Glutamatergic neuron (in vitro differentiated cells): ENCODE data around the gene IFT81. TPM values are rescaled to one million over a fixed set of nuclear protein-coding genes. Genes with fewer than 3 reads are reported as not detected.

Source experiments
- DNase-seq: peaks from one replicate; pipeline ENCODE4 v3.0.0; 2022
- H3K27ac Mint-ChIP-seq: one replicate; pipeline ENCODE4 v1.8.0; 2020; ENCODE audit warnings: mild to moderate bottlenecking, mixed read lengths, inconsistent platforms; ENCODE audit not compliant: unreplicated experiment
- H3K27me3 Mint-ChIP-seq: one replicate; pipeline ENCODE4 v1.8.0; 2020; ENCODE audit warnings: mild to moderate bottlenecking, moderate library complexity, mixed read lengths, inconsistent platforms; ENCODE audit not compliant: unreplicated experiment
- H3K36me3 Mint-ChIP-seq: one replicate; pipeline ENCODE4 v1.8.0; 2020; ENCODE audit warnings: mild to moderate bottlenecking, mixed read lengths, inconsistent platforms; ENCODE audit not compliant: unreplicated experiment
- H3K4me1 Mint-ChIP-seq: one replicate; pipeline ENCODE4 v1.8.0; 2020; ENCODE audit warnings: mild to moderate bottlenecking, low read depth, mixed read lengths, inconsistent platforms; ENCODE audit not compliant: unreplicated experiment
- H3K4me3 Mint-ChIP-seq: one replicate; pipeline ENCODE4 v1.8.0; 2020; ENCODE audit warnings: mild to moderate bottlenecking, mixed read lengths, inconsistent platforms; ENCODE audit not compliant: unreplicated experiment
- H3K9me3 Mint-ChIP-seq: one replicate; pipeline ENCODE4 v1.8.0; 2020; ENCODE audit warnings: mild to moderate bottlenecking, moderate library complexity, mixed read lengths, inconsistent platforms; ENCODE audit not compliant: unreplicated experiment
- CTCF ChIP-seq: fragments of 200-600 bp; sonication (generic); IDR thresholded peaks from one replicate; pipeline ENCODE4 v1.5.0; 2021; ENCODE audit not compliant: partially characterized antibody, unreplicated experiment
- total RNA-seq: library from RNA; stranded (reverse); fragmentation: NEBNext Ultra II Directional; extraction: Animal tissue kit (Norgen Biotek cat#: 25700); gene quantifications from one replicate; pipeline ENCODE4 v1.2.1, GENCODE V29; 2021; ENCODE audit not compliant: unreplicated experiment

Gene IFT81
- total RNA-seq, 1 donor from 2014 or later, result 27.6 TPM

GRCh38 chr12:110217996-110218674 lies 94.0 kb downstream of the IFT81 start:
- Mint-ChIP-seq H3K4me1 (no peaks in the 10 kb centered on the region), H3K36me3 (no peaks in the 10 kb centered on the region), H3K9me3 (no peaks in the 10 kb centered on the region), H3K27me3 (peaks cover 1% of the 10 kb centered on the region), H3K4me3 (no peak overlapping the region), H3K27ac (no peak overlapping the region)
- TF ChIP-seq CTCF, result no peak
- DNase-seq, result no peak

GRCh38 chr12:110222027-110222426 lies 97.9 kb downstream of the IFT81 start:
- Mint-ChIP-seq H3K4me1 (peaks cover 7% of the 10 kb centered on the region), H3K27ac (no peak overlapping the region), H3K4me3 (no peak overlapping the region), H3K36me3 (no peaks in the 10 kb centered on the region), H3K9me3 (no peaks in the 10 kb centered on the region), H3K27me3 (no peaks in the 10 kb centered on the region)
- DNase-seq, result no peak
- TF ChIP-seq CTCF, result no peak

- H3K27ac Mint-ChIP-seq, result no peak overlapping the region
Measured at GRCh38 chr12:110222433-110222832, 98.3 kb downstream of the IFT81 start.

GRCh38 chr12:110223777-110224378 lies 99.7 kb downstream of the IFT81 start:
- Mint-ChIP-seq H3K27me3 (no peaks in the 10 kb centered on the region), H3K27ac (peak overlapping the region; percentile 69), H3K36me3 (peaks cover 4% of the 10 kb centered on the region), H3K4me3 (no peak overlapping the region), H3K4me1 (peaks cover 7% of the 10 kb centered on the region), H3K9me3 (peaks cover 3% of the 10 kb centered on the region)
- no peak for TF ChIP-seq CTCF
- no peak for DNase-seq

More at GRCh38 chr12:110222433-110222832, 98.3 kb downstream of the IFT81 start:
- DNase-seq, result no peak
- H3K4me3 Mint-ChIP-seq, result no peak overlapping the region
- peaks cover 7% of the 10 kb centered on the region for H3K4me1 Mint-ChIP-seq
- no peaks in the 10 kb centered on the region for H3K36me3 Mint-ChIP-seq
- no peak for TF ChIP-seq CTCF
- H3K27me3 Mint-ChIP-seq, result no peaks in the 10 kb centered on the region
- H3K9me3 Mint-ChIP-seq, result no peaks in the 10 kb centered on the region
